Prostate gland (tissue), 2 donors: ENCODE results near the gene CD24.
"Not testable (repeated sequence)": the region's sequence is repeated elsewhere in the genome, so short reads cannot be mapped to it uniquely, and the experiment has no call there.

ENCODE experiments used
- POLR2A ChIP-seq: fragments of 450-650 bp; IDR thresholded peaks from one replicate; pipeline ENCODE4 v1.6.1; 2016; ENCODE audit warnings: antibody characterized with exemption, mild to moderate bottlenecking
- POLR2AphosphoS5 ChIP-seq: sonication (generic); formaldehyde crosslinking; IDR thresholded peaks from one replicate; pipeline ENCODE4 v1.6.1; 2017; ENCODE audit warnings: antibody characterized with exemption
- TF ChIP-seq, protein P1 (sequence below), 4 experiments: fragments of 200-600 bp in 2 of 4; fragments of 450-650 bp in 2 of 4; sonication (generic) in 2 of 4; IDR thresholded peaks; 1 replicate in 3 of 4; 2 replicates in 1 of 4; pipeline ENCODE4 v1.5.1; 2016 to 2019; ENCODE audit warnings: antibody characterized with exemption in 4 of 4, mild to moderate bottlenecking in 2 of 4, moderate library complexity in 2 of 4

DNA sequence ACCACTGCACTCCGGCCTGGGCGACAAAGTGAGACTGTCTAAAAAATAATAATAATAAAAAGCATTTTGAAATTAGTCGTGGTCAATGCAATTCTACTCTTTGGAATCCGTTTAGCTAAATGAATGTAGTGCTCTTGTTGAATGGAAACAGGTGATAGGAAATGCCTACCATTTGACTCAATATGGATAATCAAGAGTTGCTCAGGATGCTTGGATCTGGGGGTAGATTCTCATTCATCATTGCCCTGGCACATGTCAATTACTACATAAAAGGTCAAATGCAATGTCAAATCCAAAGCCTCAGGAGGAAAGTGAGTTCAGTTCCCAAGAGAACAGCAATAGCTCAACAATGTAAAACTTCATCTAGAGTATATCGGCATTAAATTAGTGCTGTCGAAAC, 3.8 kb downstream of the CD24 start:
- TF ChIP-seq, protein P1, sequence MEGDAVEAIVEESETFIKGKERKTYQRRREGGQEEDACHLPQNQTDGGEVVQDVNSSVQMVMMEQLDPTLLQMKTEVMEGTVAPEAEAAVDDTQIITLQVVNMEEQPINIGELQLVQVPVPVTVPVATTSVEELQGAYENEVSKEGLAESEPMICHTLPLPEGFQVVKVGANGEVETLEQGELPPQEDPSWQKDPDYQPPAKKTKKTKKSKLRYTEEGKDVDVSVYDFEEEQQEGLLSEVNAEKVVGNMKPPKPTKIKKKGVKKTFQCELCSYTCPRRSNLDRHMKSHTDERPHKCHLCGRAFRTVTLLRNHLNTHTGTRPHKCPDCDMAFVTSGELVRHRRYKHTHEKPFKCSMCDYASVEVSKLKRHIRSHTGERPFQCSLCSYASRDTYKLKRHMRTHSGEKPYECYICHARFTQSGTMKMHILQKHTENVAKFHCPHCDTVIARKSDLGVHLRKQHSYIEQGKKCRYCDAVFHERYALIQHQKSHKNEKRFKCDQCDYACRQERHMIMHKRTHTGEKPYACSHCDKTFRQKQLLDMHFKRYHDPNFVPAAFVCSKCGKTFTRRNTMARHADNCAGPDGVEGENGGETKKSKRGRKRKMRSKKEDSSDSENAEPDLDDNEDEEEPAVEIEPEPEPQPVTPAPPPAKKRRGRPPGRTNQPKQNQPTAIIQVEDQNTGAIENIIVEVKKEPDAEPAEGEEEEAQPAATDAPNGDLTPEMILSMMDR (IDR thresholded peaks at IDR 0.05): not testable (repeated sequence)
- TF ChIP-seq POLR2AphosphoS5, POLR2A: not testable (repeated sequence)
